CD4-positive, alpha-beta T cell treated with Interleukin-6 at 100 ng/mL for 8 hours (primary cell): ENCODE results near the gene C19orf44.
"Not testable (repeated sequence)": the region's sequence is repeated elsewhere in the genome, so short reads cannot be mapped to it uniquely, and the experiment has no call there.

Source experiments
- DNase-seq: peaks from one replicate; pipeline ENCODE4 v3.0.0-alpha.2; 2020; ENCODE audit warnings: mixed read lengths, low spot score

C19orf44 gene

DNA sequence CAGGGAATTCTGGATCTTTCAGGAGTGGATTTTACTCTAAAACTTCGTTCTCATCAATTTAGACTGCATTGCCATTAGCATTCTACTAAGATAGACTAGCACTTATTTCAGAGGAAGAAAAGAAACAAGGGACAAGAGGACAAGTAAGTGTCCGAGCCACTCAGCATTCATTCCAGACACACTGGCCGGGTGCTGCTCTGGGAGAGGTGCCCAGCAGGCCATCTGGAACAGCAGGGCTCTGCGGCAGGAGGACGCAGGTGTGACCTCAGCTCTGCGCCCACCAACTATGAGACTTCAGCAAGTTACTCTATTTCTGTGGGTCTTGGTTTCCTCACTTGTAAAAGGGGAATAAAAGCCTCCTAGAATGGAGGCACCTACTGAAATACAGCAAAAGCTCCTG is 28.6 kb upstream of the C19orf44 start:
- DNase-seq, result no peak

GRCh38 chr19:16470541-16470910 is 25.7 kb upstream of the C19orf44 start:
- DNase-seq, result no peak

DNA sequence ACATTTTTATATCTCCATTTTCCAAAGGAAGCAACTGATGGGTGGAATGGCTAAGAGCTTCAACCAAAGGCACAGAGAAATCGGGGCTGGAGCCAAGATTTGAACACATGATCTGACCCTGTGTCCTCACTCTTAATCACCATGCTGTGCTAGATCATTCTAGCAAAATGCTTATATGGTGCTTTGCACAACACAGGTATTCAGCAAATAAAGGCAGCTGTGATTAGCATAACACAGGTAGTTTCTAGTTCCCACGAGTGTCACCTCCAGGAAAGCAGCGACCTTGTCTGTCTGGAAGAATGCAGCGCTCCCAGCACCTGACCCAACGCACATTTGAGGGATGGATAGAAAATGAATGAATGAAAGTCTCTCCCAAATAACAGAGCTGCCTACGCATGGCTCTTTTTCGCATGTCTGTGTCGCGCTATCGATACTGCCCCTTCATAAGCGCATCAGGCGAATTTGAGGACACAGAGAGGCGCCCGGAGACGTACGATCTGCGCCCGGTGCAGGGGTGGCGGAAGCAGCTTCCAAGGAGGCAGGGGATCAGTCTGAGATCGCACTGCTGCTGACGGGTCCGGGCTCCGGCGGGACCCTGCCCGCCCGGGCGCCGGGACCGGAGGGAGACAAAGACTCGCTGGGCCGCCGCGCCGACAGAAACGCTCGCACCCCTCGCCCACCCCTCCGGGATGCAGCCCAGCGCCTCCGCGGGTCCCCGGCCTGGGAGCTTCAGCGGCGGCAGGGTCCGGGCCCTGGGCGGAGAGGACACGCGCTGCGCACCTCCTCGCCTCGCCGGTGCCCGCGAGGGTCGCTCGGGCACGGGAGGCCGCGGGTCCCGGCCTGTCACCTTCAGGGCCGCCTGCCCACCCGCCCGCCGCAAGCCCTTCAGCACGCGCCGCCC is 25.0 kb upstream of the C19orf44 start:
- DNase-seq, result peak; percentile 11

DNA sequence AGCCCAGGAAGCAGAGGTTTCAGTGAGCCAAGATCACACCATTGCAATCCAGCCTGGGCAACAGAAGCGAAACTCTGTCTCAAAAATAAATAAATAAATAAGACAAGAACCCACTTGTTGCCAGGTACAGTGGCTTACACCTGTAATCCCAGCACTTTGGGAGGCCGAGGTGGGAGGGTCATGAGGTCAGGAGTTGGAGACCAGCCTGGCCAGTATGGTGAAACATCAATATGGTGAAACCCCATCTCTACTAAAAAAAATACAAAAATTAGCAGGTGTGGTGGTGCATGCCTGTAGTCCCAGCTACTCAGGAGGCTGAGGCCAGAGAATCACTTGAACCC is 23.7 kb upstream of the C19orf44 start:
- DNase-seq, result not testable (repeated sequence)

DNA sequence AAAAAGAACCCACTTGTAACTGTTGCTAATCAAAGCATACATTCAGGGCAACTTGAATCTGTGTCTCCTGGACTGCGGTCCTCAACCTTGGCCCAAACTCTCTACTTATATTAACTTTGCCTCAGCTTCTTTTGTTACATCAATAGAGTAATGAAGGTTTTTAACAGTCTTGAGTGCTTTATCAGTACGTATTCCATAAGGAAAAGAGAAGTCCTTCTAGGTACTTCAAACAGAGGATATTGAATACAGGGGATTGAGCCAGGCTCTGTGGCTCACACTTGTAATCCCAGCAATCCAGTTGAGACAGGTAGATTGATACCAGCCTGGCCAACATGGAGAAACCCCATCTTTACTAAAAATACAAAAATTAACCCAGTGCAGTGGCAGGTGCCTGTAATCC is 23.2 kb upstream of the C19orf44 start:
- no peak for DNase-seq

GRCh38 chr19:16473875-16474392 is 22.3 kb upstream of the C19orf44 start:
- DNase-seq, result no peak

- DNase-seq, result no peak
These were observed 19.8 kb upstream of the C19orf44 start for GRCh38 chr19:16476401-16476800.

DNA sequence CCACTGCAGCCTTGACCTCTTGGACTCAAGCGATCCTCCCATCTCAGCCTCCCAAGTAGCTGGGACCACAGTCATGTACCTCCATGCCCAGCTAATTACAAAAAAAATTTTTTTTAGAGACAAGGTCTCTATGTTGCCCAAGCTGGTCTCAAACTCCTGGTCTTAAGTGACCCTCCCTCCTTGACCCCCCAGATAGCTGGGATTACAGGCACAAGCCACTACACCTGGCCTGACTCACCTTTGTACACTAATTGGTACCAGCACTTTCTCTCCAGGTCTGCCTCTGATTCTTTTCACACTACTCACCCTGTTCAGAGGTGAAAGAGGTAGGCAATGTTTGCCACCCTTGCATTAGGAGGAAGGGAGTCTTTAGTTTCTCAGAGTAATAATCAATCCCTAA is 18.9 kb upstream of the C19orf44 start:
- no peak for DNase-seq

- DNase-seq, result no peak
These were observed 13.4 kb upstream of the C19orf44 start for GRCh38 chr19:16482745-16483144.

- not testable (repeated sequence) for DNase-seq
These were observed 9.7 kb upstream of the C19orf44 start for GRCh38 chr19:16486476-16486875.

DNA sequence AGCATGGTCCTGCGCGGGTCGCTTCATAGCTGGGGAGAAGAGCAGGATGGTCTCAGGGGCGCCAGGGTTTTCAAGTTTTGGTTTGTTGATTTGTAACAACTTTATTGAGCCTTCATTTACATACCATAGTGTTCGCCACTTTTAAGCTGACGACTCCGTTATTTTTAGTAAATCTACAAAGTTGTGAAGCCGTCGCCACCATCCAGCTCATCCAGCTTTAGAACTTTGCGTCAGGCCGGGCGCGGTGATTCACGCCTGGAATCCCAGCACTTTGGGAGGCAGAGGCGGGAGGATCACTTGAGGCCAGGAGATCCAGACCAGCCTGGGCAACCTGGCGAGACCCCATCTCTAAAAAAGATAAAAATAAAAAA is 404 bp downstream of the C19orf44 start:
- no peak for DNase-seq

GRCh38 chr19:16497042-16497441 is 848 bp downstream of the C19orf44 start:
- no peak for DNase-seq

DNA sequence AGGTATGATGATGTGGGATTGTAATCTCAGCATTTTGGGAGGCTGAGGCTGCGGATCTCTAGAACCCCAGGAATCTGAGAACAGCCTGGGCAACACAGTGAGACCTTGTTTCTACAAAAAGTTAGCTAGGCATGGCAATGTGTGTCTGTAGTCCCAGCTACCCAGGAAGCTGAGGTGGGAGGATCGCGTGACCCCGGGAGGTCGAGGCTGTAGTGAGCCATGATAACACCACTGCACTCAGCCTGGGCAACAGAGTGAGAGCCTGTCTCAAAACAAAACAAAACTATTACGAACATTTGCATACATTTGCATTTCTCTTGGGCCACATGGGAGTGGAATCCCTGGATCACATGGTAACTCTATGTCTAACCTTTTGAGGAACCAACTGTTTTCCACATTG is 1.6 kb downstream of the C19orf44 start:
- DNase-seq, result no peak

DNA sequence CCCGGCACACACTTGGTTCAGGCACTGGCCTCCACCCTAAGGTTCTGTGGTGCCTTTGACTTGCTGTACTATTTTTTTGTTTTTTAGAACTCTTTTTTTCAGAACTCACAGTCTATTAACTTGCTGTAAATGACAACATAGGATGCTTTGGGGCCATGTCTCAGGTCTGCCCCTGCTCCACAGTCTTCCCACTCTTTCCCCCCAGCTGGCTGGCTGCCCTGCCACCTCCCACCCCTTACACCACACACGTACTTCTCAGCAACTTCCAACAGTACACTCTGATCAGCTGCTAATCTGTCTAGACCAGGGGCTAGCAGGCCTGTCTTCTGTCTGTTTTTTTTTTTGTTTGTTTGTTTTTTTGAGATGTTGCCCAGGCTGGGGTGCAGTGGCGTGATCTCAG is 8.1 kb downstream of the C19orf44 start:
- DNase-seq, result no peak

DNA sequence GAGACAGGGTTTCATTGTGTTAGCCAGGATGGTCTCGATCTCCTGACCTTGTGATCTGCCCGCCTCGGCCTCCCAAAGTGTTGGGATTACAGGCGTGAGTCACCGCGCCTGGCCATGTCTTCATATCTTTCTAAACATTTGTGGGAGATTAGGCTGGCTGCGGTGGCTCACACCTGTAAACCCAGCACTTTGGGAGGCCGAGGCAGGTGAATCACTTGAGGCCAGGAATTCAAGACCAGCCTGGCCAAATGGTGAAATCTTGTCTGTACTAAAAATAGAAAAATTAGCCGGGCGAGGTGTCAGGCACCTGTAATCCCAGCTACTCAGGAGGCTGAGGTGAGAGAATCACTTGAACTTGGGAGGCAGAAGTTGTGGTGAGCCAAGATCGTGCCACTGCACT is 10.0 kb downstream of the C19orf44 start:
- not testable (repeated sequence) for DNase-seq

DNA sequence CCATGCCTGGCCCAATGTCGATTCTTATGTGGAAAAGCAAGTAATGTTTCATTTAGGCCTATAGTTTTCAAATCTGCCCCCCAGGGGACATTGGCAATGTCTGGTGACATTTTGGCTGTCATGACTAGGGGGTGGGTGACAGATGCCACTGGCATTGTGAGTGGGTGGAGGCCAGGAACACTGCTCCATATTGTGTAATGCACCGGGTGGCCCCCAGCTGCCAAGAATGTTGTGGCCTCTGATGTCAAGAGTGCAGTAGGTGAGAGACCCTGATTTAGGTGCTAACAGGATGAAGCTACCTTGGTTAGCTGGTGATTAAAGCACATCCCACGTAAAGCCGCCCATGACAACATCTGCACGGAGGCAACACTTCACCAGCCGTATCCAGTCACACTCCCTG is 10.8 kb downstream of the C19orf44 start:
- no peak for DNase-seq

DNA sequence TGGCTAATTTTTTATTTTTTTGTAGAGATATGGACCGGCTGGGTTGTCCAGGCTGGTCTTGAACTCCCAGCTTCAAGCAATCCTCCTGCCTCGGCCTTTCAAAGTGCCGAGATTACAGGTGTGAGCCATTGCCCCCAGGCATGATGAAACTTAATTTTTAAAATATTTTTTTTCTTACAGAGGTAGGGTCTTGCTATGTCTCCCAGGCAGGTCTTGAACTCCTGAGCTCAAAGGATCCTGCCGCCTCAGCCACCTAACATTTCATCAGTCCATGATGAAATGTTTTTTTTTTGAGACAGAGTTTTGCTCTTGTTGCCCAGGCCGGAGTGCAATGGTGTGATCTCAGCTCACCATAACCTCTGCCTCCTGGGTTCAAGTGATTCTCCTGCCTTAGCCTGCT is 12.4 kb downstream of the C19orf44 start:
- DNase-seq, result no peak

GRCh38 chr19:16509141-16510061 is 13.2 kb downstream of the C19orf44 start:
- no peak for DNase-seq

- not testable (repeated sequence) for DNase-seq
These were observed 16.4 kb downstream of the C19orf44 start for GRCh38 chr19:16512611-16513010.

- no peak for DNase-seq
These were observed 18.3 kb downstream of the C19orf44 start for GRCh38 chr19:16514383-16515019.

GRCh38 chr19:16516381-16516780 is 20.2 kb downstream of the C19orf44 start:
- DNase-seq, result no peak

DNA sequence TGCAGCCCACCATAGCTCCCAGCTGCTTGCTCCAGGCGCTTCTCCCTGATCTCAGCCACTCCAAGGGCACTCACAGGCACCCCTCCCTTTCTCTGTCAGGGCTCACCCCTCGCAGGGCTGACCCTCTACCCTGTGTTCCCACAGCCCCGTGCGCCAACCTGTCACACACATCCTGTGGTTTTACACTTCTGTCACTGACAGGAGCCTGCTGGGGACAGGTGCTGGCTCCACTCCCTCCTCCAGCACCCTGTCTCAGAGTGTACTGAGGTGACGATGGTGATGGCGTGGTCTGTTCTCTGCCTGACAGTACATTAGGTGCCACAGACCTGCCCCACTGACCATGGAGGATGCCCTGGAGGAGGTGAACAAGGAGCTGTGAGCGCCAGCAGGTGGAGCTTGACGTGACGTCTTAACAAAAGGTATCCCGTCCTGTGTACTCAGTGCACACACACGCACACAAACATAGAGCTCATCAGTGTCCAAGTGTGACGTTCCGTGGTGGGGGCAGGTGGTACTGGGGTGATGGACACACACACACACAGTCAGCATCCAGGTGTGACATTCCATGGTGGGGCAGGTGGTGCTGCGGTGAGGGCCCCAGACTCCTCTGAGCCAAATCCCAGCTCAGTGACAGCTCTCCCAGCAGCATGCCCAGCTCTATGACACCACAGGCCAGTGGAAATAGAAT is 20.9 kb downstream of the C19orf44 start:
- DNase-seq, result no peak
